ES-I3 (cell line): ENCODE results near the gene DDX39B.
A peak's percentile ranks its signal among the peaks of the same experiment; 100 is the strongest.

Experiments
- H3K36me3 ChIP-seq: 2 replicates; pipeline ENCODE4 v1.6.1; 2013; ENCODE audit warnings: mild to moderate bottlenecking, low read length, control low read depth, moderate library complexity; ENCODE audit not compliant: insufficient read depth
- H3K4me1 ChIP-seq: 2 replicates; pipeline ENCODE4 v1.6.1; 2013; ENCODE audit warnings: mild to moderate bottlenecking, control low read depth, low read length; ENCODE audit not compliant: insufficient read depth
- H3K9ac ChIP-seq: 2 replicates; pipeline ENCODE4 v1.6.1; 2013; ENCODE audit warnings: low read depth, mild to moderate bottlenecking, low read length, moderate library complexity
- H3K9me3 ChIP-seq: 2 replicates; pipeline ENCODE4 v1.6.1; 2013; ENCODE audit warnings: mild to moderate bottlenecking, low read length, moderate library complexity; ENCODE audit not compliant: control insufficient read depth, insufficient read depth

Gene DDX39B

GRCh38 chr6:31579546-31580437, 38.0 kb upstream of the DDX39B start:
- Histone ChIP-seq H3K4me1 (peaks cover 28% of the 10 kb centered on the region), H3K9ac (peak overlapping the region; percentile 71; the same call in 1 of the 2 replicates)

GRCh38 chr6:31579119-31579505, 37.3 kb upstream of the DDX39B start:
- Histone ChIP-seq H3K9me3 (no peaks in the 10 kb centered on the region), H3K4me1 (peaks cover 28% of the 10 kb centered on the region), H3K36me3 (no peaks in the 10 kb centered on the region), H3K9ac (no peak overlapping the region)

More at GRCh38 chr6:31579546-31580437, 38.0 kb upstream of the DDX39B start:
- Histone ChIP-seq H3K9me3 (no peaks in the 10 kb centered on the region), H3K36me3 (no peaks in the 10 kb centered on the region)

GRCh38 chr6:31578184-31579118, 36.6 kb upstream of the DDX39B start:
- Histone ChIP-seq H3K9me3 (no peaks in the 10 kb centered on the region), H3K9ac (no peak overlapping the region), H3K4me1 (peaks cover 28% of the 10 kb centered on the region), H3K36me3 (no peaks in the 10 kb centered on the region)

GRCh38 chr6:31577579-31577966, 35.8 kb upstream of the DDX39B start:
- no peaks in the 10 kb centered on the region for H3K9me3 ChIP-seq
- H3K4me1 ChIP-seq: peaks cover 25% of the 10 kb centered on the region
- no peaks in the 10 kb centered on the region for H3K36me3 ChIP-seq
- H3K9ac ChIP-seq: no peak overlapping the region

- Histone ChIP-seq H3K9me3 (no peaks in the 10 kb centered on the region), H3K4me1 (peaks cover 20% of the 10 kb centered on the region), H3K36me3 (no peaks in the 10 kb centered on the region), H3K9ac (no peak overlapping the region)
Observed at GRCh38 chr6:31576897-31577578, 35.2 kb upstream of the DDX39B start.

GRCh38 chr6:31575952-31576685, 34.3 kb upstream of the DDX39B start:
- Histone ChIP-seq H3K9me3 (no peaks in the 10 kb centered on the region), H3K36me3 (no peaks in the 10 kb centered on the region), H3K9ac (no peak overlapping the region), H3K4me1 (peaks cover 18% of the 10 kb centered on the region)

- no peaks in the 10 kb centered on the region for H3K36me3 ChIP-seq
Observed at GRCh38 chr6:31575335-31575901, 33.6 kb upstream of the DDX39B start, which contains the start of gene TNF. TNF (plus strand) TSS chr6:31575565; CDS start chr6:31575742, 177 bp downstream.

GRCh38 chr6:31574106-31575061, 32.6 kb upstream of the DDX39B start:
- Histone ChIP-seq H3K36me3 (no peaks in the 10 kb centered on the region), H3K4me1 (peaks cover 11% of the 10 kb centered on the region), H3K9me3 (no peaks in the 10 kb centered on the region), H3K9ac (no peak overlapping the region)

More at GRCh38 chr6:31575335-31575901, 33.6 kb upstream of the DDX39B start, which contains the start of gene TNF:
- Histone ChIP-seq H3K9me3 (no peaks in the 10 kb centered on the region), H3K9ac (no peak within 1 kb of the TSS), H3K4me1 (peaks cover 18% of the 10 kb centered on the region)

GRCh38 chr6:31573239-31574105, 31.7 kb upstream of the DDX39B start:
- H3K9ac ChIP-seq: no peak overlapping the region

GRCh38 chr6:31572041-31572911, 30.5 kb upstream of the DDX39B start, which contains the start of gene LTA:
LTA (plus strand) TSS chr6:31572289; CDS start chr6:31572743, 454 bp downstream.
- H3K4me1 ChIP-seq: peaks cover 10% of the 10 kb centered on the region; the same call in 1 of the 2 replicates
- H3K9ac ChIP-seq: no peak within 1 kb of the TSS
- no peaks in the 10 kb centered on the region for H3K36me3 ChIP-seq

More at GRCh38 chr6:31573239-31574105, 31.7 kb upstream of the DDX39B start:
- Histone ChIP-seq H3K9me3 (no peaks in the 10 kb centered on the region), H3K4me1 (peaks cover 5% of the 10 kb centered on the region), H3K36me3 (no peaks in the 10 kb centered on the region)

More at GRCh38 chr6:31572041-31572911, 30.5 kb upstream of the DDX39B start, which contains the start of gene LTA:
- no peaks in the 10 kb centered on the region for H3K9me3 ChIP-seq
